ENCODE data around the gene TRIM60.

The TRIM60 gene

GRCh38 chr4:165088366-165088765 lies 56.6 kb downstream of the TRIM60 start:
- Histone ChIP-seq H3K4me3 (ENCODE audit: low read length) (no peak overlapping the region), H3K79me2 (ENCODE audit: control insufficient read depth, low read length) (no peaks in the 10 kb centered on the region), H3K9me2 (replicated peaks; ENCODE audit: control insufficient read depth, low read length) (no peaks in the 10 kb centered on the region), H3K27me3 (ENCODE audit: control insufficient read depth, low read length) (no peaks in the 10 kb centered on the region), H3K4me2 (ENCODE audit: low read length) (no peak overlapping the region), H3K36me3 (ENCODE audit: control insufficient read depth, low read length) (peaks cover 35% of the 10 kb centered on the region), H3K4me1 (ENCODE audit: control insufficient read depth, low read length) (no peaks in the 10 kb centered on the region), H3F3A (ENCODE audit: control insufficient read depth, insufficient read depth) (no peaks in the 10 kb centered on the region), H3K9me3 (ENCODE audit: control insufficient read depth, insufficient read depth, low read length) (no peaks in the 10 kb centered on the region), H3K27ac (ENCODE audit: low read depth, low read length) (no peak overlapping the region), H4K20me1 (ENCODE audit: control insufficient read depth, insufficient read depth, low read depth, low read length) (no peaks in the 10 kb centered on the region)
- TF ChIP-seq CTCF (IDR thresholded peaks at IDR 0.05; ENCODE audit: low read depth, low read length, poor library complexity, severe bottlenecking) (no peak), EZH2phosphoT487 (IDR thresholded peaks at IDR 0.05; ENCODE audit: borderline replicate concordance, low read length) (no peak)

All from DOHH2 (cell line).